Ectodermal cell (in vitro differentiated cells): ENCODE measurements around the gene SLCO3A1.

ENCODE experiments used
- H3K27ac ChIP-seq: 2 replicates; pipeline ENCODE4 v1.7.0; 2013; ENCODE audit warnings: mild to moderate bottlenecking, low read depth, low read length; ENCODE audit not compliant: insufficient read depth, poor library complexity, severe bottlenecking
- H3K27me3 ChIP-seq: 2 replicates; pipeline ENCODE4 v1.7.0; 2013; ENCODE audit warnings: mild to moderate bottlenecking, low read length; ENCODE audit not compliant: insufficient read depth, control insufficient read depth, poor library complexity, severe bottlenecking
- H3K36me3 ChIP-seq: one replicate; pipeline ENCODE4 v1.7.0; 2013; ENCODE audit warnings: low read length; ENCODE audit not compliant: control insufficient read depth, insufficient read depth
- H3K4me1 ChIP-seq: one replicate; pipeline ENCODE4 v1.7.0; 2013; ENCODE audit warnings: low read length; ENCODE audit not compliant: control insufficient read depth, insufficient read depth
- H3K4me3 ChIP-seq: 2 replicates; pipeline ENCODE4 v1.7.0; 2013; ENCODE audit warnings: low read depth, low read length, control low read depth; ENCODE audit not compliant: insufficient read depth
- H3K9me3 ChIP-seq: 2 replicates; pipeline ENCODE4 v1.7.0; 2013; ENCODE audit warnings: mild to moderate bottlenecking, low read length, moderate library complexity; ENCODE audit not compliant: control insufficient read depth
- whole genome bisulfite sequencing, 2 experiments: methylation state at CpG; one replicate each; pipeline ENCODE4 v1.1.7; 2013; ENCODE audit warnings: missing lambda C conversion rate in 2 of 2; 5-methylcytosine and 5-hydroxymethylcytosine counted together

The SLCO3A1 gene

GRCh38 chr15:92100751-92101150 lies 247.2 kb downstream of the SLCO3A1 start:
- 93 to 96% methylated on average over 2 of the region's 2 CpGs for WGBS, 2 experiments
- H3K9me3 ChIP-seq = no peaks in the 10 kb centered on the region

GRCh38 chr15:92101708-92102394 lies 248.3 kb downstream of the SLCO3A1 start:
- WGBS, 2 experiments = 74 to 77% methylated on average over 9 of the region's 9 CpGs

More at GRCh38 chr15:92100751-92101150, 247.2 kb downstream of the SLCO3A1 start:
- Histone ChIP-seq H3K4me3 (no peak overlapping the region), H3K27ac (no peak overlapping the region), H3K27me3 (no peaks in the 10 kb centered on the region), H3K4me1 (peaks cover 11% of the 10 kb centered on the region), H3K36me3 (no peaks in the 10 kb centered on the region)

GRCh38 chr15:92102395-92102755 lies 248.9 kb downstream of the SLCO3A1 start:
- Histone ChIP-seq H3K9me3 (no peaks in the 10 kb centered on the region), H3K27ac (no peak overlapping the region), H3K27me3 (no peaks in the 10 kb centered on the region), H3K4me1 (peaks cover 12% of the 10 kb centered on the region), H3K36me3 (no peaks in the 10 kb centered on the region), H3K4me3 (no peak overlapping the region)
- 86 to 89% methylated on average over 2 of the region's 2 CpGs for WGBS, 2 experiments

More at GRCh38 chr15:92101708-92102394, 248.3 kb downstream of the SLCO3A1 start:
- Histone ChIP-seq H3K9me3 (no peaks in the 10 kb centered on the region), H3K27me3 (no peaks in the 10 kb centered on the region), H3K4me1 (peaks cover 11% of the 10 kb centered on the region), H3K4me3 (no peak overlapping the region), H3K36me3 (no peaks in the 10 kb centered on the region), H3K27ac (no peak overlapping the region)

- H3K9me3 ChIP-seq = no peaks in the 10 kb centered on the region
- 87 to 88% methylated on average over 16 of the region's 16 CpGs for WGBS, 2 experiments
- H3K4me3 ChIP-seq = no peak overlapping the region
- H3K27ac ChIP-seq = no peak overlapping the region
- H3K4me1 ChIP-seq = peaks cover 12% of the 10 kb centered on the region
- no peaks in the 10 kb centered on the region for H3K27me3 ChIP-seq
- H3K36me3 ChIP-seq = no peaks in the 10 kb centered on the region
These were observed 250.6 kb downstream of the SLCO3A1 start for GRCh38 chr15:92104072-92104471.

GRCh38 chr15:92105611-92106010 lies 252.1 kb downstream of the SLCO3A1 start:
- no peak overlapping the region for H3K27ac ChIP-seq
- no peaks in the 10 kb centered on the region for H3K36me3 ChIP-seq
- no peak overlapping the region for H3K4me3 ChIP-seq
- peaks cover 12% of the 10 kb centered on the region for H3K4me1 ChIP-seq
- no peaks in the 10 kb centered on the region for H3K27me3 ChIP-seq
- no peaks in the 10 kb centered on the region for H3K9me3 ChIP-seq
- WGBS, 2 experiments = 80 to 88% methylated on average over 10 of the region's 10 CpGs

DNA sequence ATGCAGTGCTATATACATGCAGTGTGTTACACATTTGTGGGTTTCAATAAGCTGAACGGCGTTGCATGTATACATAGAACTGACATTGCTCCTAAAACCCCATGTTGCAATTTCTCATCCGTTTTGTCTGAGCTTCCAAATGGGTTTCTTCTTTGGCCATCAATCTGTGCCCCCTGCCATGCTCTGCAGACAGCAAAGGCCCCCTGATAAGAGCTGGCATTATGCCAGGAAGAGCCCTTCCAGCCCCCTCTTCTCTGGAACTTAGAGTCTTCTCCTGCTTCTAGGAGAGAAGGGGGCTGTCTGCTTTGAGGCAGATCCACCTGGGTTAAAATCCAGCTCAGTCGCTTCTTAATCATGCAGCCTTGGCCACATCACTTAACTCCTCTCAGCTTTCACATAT lies 254.0 kb downstream of the SLCO3A1 start:
- 90 to 92% methylated on average over 3 to 4 of the region's 4 CpGs for WGBS, 2 experiments
- no peaks in the 10 kb centered on the region for H3K27me3 ChIP-seq
- H3K27ac ChIP-seq = no peak overlapping the region
- H3K36me3 ChIP-seq = no peaks in the 10 kb centered on the region
- no peaks in the 10 kb centered on the region for H3K9me3 ChIP-seq
- H3K4me1 ChIP-seq = peaks cover 9% of the 10 kb centered on the region
- H3K4me3 ChIP-seq = no peak overlapping the region

DNA sequence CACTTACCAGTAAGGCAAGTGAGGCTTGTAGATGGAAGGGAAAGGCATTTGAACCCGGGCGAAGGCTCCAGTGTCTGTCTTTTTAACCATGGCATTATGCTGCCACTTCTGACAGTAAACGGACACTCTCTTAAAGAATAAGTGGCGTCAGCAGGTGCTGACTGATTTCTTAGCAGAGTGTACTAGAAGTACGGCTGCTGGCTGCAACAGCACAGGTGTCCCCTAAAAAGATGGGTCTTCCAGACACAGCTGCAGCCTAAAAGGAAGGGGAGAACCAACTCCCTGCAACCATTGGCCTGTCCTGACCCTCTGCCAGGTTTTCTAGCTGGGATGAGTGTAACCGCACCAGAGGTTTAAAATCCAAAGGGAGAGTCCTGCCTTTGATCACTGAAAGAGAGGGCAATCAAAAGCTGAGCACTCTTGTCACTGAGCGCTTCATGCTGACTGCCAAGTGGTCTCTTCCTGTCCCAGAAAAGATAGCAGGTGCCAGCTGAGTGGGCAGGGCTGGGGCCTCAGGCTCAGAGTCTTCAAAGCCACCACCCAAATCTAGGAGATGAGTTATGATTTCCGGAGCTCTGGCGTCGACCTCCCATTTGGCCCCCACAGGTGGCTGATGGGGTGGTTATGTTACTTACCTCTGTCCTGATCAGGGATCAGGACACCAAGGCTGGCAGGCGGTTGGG lies 255.8 kb downstream of the SLCO3A1 start:
- peaks cover 6% of the 10 kb centered on the region for H3K4me1 ChIP-seq
- no peak overlapping the region for H3K4me3 ChIP-seq
- H3K27ac ChIP-seq = no peak overlapping the region
- WGBS, 2 experiments = 92 to 93% methylated on average over 11 of the region's 11 CpGs
- no peaks in the 10 kb centered on the region for H3K27me3 ChIP-seq
- H3K9me3 ChIP-seq = no peaks in the 10 kb centered on the region
- H3K36me3 ChIP-seq = no peaks in the 10 kb centered on the region

- no peaks in the 10 kb centered on the region for H3K27me3 ChIP-seq
- 92% methylated on average over 3 of the region's 3 CpGs for WGBS, 2 experiments
- no peaks in the 10 kb centered on the region for H3K9me3 ChIP-seq
- H3K27ac ChIP-seq = no peak overlapping the region
- peaks cover 8% of the 10 kb centered on the region for H3K4me1 ChIP-seq
- H3K36me3 ChIP-seq = no peaks in the 10 kb centered on the region
- H3K4me3 ChIP-seq = no peak overlapping the region
These were observed 257.8 kb downstream of the SLCO3A1 start for GRCh38 chr15:92111291-92111690.

DNA sequence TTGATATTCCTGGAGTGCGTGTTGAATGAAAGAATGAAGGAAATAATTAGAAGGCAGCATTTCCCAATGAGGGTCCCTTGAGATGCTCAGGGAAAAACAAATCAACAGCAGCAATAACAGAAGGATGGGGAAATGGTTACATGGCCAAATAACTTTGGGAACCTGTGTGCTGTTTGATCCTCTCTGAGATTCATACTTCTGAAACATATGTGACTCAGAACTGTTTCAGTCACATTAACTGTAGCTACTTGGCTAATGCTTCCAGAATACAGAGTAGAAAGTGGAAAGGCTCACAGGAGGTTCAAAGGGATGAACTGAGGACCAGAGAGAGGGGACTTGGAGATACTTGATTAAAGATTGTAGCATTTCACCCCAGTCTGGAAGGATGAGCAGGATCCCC lies 258.2 kb downstream of the SLCO3A1 start:
- 96 to 100% methylated on average over 1 of the region's 1 CpG for WGBS, 2 experiments
- Histone ChIP-seq H3K4me1 (peaks cover 12% of the 10 kb centered on the region), H3K4me3 (no peak overlapping the region), H3K27ac (no peak overlapping the region), H3K9me3 (no peaks in the 10 kb centered on the region), H3K27me3 (no peaks in the 10 kb centered on the region), H3K36me3 (no peaks in the 10 kb centered on the region)

DNA sequence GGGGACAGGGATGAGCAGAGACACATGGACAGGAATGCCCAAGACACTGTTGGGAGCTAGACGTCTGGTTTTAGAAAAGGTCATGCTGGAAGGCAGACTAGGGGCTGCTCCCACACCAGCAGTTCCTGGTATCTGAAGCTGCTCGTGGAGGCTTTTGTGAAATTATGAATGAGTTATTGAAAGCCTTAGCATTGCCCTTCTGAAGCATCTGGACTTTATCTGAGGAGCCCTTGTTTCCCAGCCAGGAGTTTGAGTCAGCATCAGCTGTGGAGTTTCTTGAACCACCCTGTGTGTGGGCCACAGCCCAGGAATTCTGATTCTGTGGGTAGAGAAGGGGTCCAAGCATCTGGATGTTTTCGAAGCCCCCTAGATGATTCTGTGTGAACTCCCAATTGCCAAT lies 258.7 kb downstream of the SLCO3A1 start:
- no peak overlapping the region for H3K27ac ChIP-seq
- no peaks in the 10 kb centered on the region for H3K27me3 ChIP-seq
- H3K4me3 ChIP-seq = no peak overlapping the region
- H3K4me1 ChIP-seq = peaks cover 12% of the 10 kb centered on the region
- WGBS, 2 experiments = 88 to 91% methylated on average over 3 of the region's 3 CpGs
- H3K36me3 ChIP-seq = no peaks in the 10 kb centered on the region
- no peaks in the 10 kb centered on the region for H3K9me3 ChIP-seq
